Peyer's patch (tissue), 4 donors: ENCODE results near the gene ADARB1.

Experiments used
- POLR2A ChIP-seq, 2 donors: fragments of 450-650 bp; IDR thresholded peaks; one replicate each; pipeline ENCODE4 v1.5.1; 2017; ENCODE audit warnings: antibody characterized with exemption in 2 of 2, mild to moderate bottlenecking in 2 of 2, moderate library complexity in 2 of 2
- TF ChIP-seq, protein P1 (sequence below), 6 experiments: fragments of 450-650 bp in 4 of 6; fragments of 200-600 bp in 2 of 6; sonication (generic) in 1 of 6; IDR thresholded peaks; one replicate each; pipeline ENCODE4 v1.5.1; 2017 to 2019; ENCODE audit warnings: antibody characterized with exemption in 6 of 6, mild to moderate bottlenecking in 3 of 6, moderate library complexity in 1 of 6

DNA sequence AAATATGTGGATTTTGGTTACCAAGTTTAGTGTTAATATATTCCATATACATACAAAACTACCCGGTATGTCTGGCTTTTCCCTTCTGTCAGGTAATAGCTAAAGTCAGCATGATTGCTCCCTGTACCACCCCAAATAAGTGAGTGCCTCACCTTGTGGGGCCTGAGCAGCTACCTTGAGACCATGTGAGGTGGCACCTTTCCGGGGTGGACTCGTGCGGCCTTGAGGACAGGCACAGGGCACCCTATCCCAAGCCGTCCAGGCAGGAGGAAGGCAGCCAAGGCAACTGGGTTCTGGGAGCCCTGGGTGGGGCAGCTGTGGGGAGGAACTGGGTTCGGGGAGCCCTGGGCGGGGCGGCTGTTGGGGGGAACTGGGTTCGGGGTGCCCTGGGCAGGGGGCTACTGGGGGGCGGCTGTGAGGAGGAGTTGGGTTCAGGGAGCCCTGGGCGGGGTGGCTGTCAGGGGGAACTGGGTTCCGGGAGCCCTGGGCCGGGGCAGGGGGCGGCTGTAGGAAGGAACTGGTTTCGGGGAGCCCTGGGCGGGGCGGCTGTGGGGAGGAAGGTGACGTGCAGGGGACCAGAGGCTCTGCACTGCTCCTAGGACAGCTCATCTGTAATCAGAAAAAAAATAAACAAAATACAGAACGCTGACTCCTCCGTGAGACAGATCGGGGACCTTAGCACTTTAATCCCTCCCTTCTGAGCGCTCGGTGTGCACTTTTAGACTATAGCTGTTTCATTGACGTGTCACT lies 150.0 kb downstream of the ADARB1 start:
- no peak for TF ChIP-seq POLR2A (IDR thresholded peaks at IDR 0.05)
- TF ChIP-seq, protein P1, sequence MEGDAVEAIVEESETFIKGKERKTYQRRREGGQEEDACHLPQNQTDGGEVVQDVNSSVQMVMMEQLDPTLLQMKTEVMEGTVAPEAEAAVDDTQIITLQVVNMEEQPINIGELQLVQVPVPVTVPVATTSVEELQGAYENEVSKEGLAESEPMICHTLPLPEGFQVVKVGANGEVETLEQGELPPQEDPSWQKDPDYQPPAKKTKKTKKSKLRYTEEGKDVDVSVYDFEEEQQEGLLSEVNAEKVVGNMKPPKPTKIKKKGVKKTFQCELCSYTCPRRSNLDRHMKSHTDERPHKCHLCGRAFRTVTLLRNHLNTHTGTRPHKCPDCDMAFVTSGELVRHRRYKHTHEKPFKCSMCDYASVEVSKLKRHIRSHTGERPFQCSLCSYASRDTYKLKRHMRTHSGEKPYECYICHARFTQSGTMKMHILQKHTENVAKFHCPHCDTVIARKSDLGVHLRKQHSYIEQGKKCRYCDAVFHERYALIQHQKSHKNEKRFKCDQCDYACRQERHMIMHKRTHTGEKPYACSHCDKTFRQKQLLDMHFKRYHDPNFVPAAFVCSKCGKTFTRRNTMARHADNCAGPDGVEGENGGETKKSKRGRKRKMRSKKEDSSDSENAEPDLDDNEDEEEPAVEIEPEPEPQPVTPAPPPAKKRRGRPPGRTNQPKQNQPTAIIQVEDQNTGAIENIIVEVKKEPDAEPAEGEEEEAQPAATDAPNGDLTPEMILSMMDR (IDR thresholded peaks at IDR 0.05) = no peak
